DOHH2 (cell line): ENCODE measurements around the gene TIMM23.

Experiments used
- H3F3A ChIP-seq: fragments of 200-600 bp; sonication (generic), shearing (Covaris generic); 2 replicates; pipeline ENCODE4 v1.6.0; 2016; ENCODE audit warnings: antibody characterized with exemption, mild to moderate bottlenecking; ENCODE audit not compliant: control insufficient read depth, insufficient read depth
- H3K27ac ChIP-seq: fragments of 200-600 bp; sonication (generic); 2 replicates; pipeline ENCODE4 v1.5.1; 2014; ENCODE audit warnings: low read depth, mild to moderate bottlenecking, low read length, moderate library complexity
- H3K27me3 ChIP-seq: fragments of 200-600 bp; sonication (generic); 2 replicates; pipeline ENCODE4 v1.6.1; 2014; ENCODE audit warnings: mild to moderate bottlenecking, low read length, mixed read lengths; ENCODE audit not compliant: control insufficient read depth
- H3K36me3 ChIP-seq: fragments of 200-600 bp; sonication (generic); 2 replicates; pipeline ENCODE4 v1.6.1; 2014; ENCODE audit warnings: mild to moderate bottlenecking, low read length, moderate library complexity, mixed read lengths; ENCODE audit not compliant: control insufficient read depth
- H3K4me1 ChIP-seq: fragments of 200-600 bp; sonication (generic); 2 replicates; pipeline ENCODE4 v1.6.1; 2014; ENCODE audit warnings: mild to moderate bottlenecking, low read length, mixed read lengths; ENCODE audit not compliant: control insufficient read depth
- H3K4me2 ChIP-seq: fragments of 200-600 bp; sonication (generic); 2 replicates; pipeline ENCODE4 v1.6.0; 2014; ENCODE audit warnings: mild to moderate bottlenecking, low read length, moderate library complexity
- H3K4me3 ChIP-seq: fragments of 200-600 bp; sonication (generic); 2 replicates; pipeline ENCODE4 v1.5.1; 2014; ENCODE audit warnings: mild to moderate bottlenecking, low read length, mixed read lengths
- H3K79me2 ChIP-seq: fragments of 200-600 bp; sonication (generic); 2 replicates; pipeline ENCODE4 v1.6.1; 2014; ENCODE audit warnings: mild to moderate bottlenecking, low read length, mixed read lengths; ENCODE audit not compliant: control insufficient read depth
- H3K9me2 ChIP-seq: fragments of 200-600 bp; sonication (generic); replicated peaks from 2 replicates; pipeline ENCODE4 v1.6.1; 2014; ENCODE audit warnings: mild to moderate bottlenecking, low read length, mixed read lengths; ENCODE audit not compliant: control insufficient read depth
- H3K9me3 ChIP-seq: fragments of 200-600 bp; sonication (generic); 2 replicates; pipeline ENCODE4 v1.6.1; 2014; ENCODE audit warnings: antibody characterized with exemption, low read length, mixed read lengths; ENCODE audit not compliant: control insufficient read depth, insufficient read depth
- H4K20me1 ChIP-seq: fragments of 200-600 bp; sonication (generic); 2 replicates; pipeline ENCODE4 v1.6.0; 2014; ENCODE audit warnings: low read depth, mild to moderate bottlenecking, antibody characterized with exemption, low read length, moderate library complexity; ENCODE audit not compliant: control insufficient read depth, insufficient read depth
- CTCF ChIP-seq: fragments of 200-600 bp; sonication (generic); IDR thresholded peaks from one replicate; pipeline ENCODE4 v1.5.1; 2014; ENCODE audit warnings: antibody characterized with exemption, mild to moderate bottlenecking, low read depth, low read length; ENCODE audit not compliant: poor library complexity, severe bottlenecking
- EZH2phosphoT487 ChIP-seq: fragments of 200-600 bp; sonication (generic); IDR thresholded peaks from 2 replicates; pipeline ENCODE4 v1.6.1; 2017; ENCODE audit warnings: borderline replicate concordance, mild to moderate bottlenecking, antibody characterized with exemption, low read length, moderate library complexity, mixed read lengths

TIMM23 gene

GRCh38 chr10:46033602-46034011 lies 61.3 kb downstream of the TIMM23 start:
- H3K9me2 ChIP-seq = no peaks in the 10 kb centered on the region
- TF ChIP-seq EZH2phosphoT487 (no peak), CTCF (no peak)
- no peak overlapping the region for H3K4me2 ChIP-seq
- H3K4me1 ChIP-seq = peaks cover 13% of the 10 kb centered on the region
- peaks cover 6% of the 10 kb centered on the region; the same call in 1 of the 2 replicates for H4K20me1 ChIP-seq
- H3F3A ChIP-seq = peaks cover 3% of the 10 kb centered on the region; the same call in 1 of the 2 replicates
- H3K27me3 ChIP-seq = no peaks in the 10 kb centered on the region
- no peak overlapping the region for H3K4me3 ChIP-seq
- peaks cover 20% of the 10 kb centered on the region for H3K79me2 ChIP-seq
- peaks cover 9% of the 10 kb centered on the region; the same call in 1 of the 2 replicates for H3K36me3 ChIP-seq
- H3K27ac ChIP-seq = no peak overlapping the region
- no peaks in the 10 kb centered on the region for H3K9me3 ChIP-seq

GRCh38 chr10:46035923-46036849 lies 63.9 kb downstream of the TIMM23 start:
- TF ChIP-seq EZH2phosphoT487 (no peak), CTCF (no peak)
- Histone ChIP-seq H3K27ac (no peak overlapping the region), H3K4me1 (no peaks in the 10 kb centered on the region), H3K36me3 (no peaks in the 10 kb centered on the region), H3K27me3 (0 out of 2 replicates have a peak, but pooled peaks cover 4% of the 10 kb centered on the region), H3K9me3 (no peaks in the 10 kb centered on the region), H3F3A (no peaks in the 10 kb centered on the region), H3K4me2 (no peak overlapping the region), H4K20me1 (no peaks in the 10 kb centered on the region), H3K4me3 (no peak overlapping the region), H3K79me2 (no peaks in the 10 kb centered on the region), H3K9me2 (no peaks in the 10 kb centered on the region)

- Histone ChIP-seq H4K20me1 (no peaks in the 10 kb centered on the region), H3K79me2 (no peaks in the 10 kb centered on the region), H3K4me2 (no peak overlapping the region), H3K4me1 (no peaks in the 10 kb centered on the region), H3K36me3 (no peaks in the 10 kb centered on the region), H3K27me3 (0 out of 2 replicates have a peak, but pooled peaks cover 4% of the 10 kb centered on the region), H3K27ac (no peak overlapping the region), H3K9me2 (no peaks in the 10 kb centered on the region), H3K4me3 (no peak overlapping the region), H3K9me3 (no peaks in the 10 kb centered on the region), H3F3A (no peaks in the 10 kb centered on the region)
- TF ChIP-seq EZH2phosphoT487 (no peak), CTCF (no peak)
Measured at GRCh38 chr10:46037107-46037825, 65.0 kb downstream of the TIMM23 start.
